Right lobe of liver (tissue), 4 donors: ENCODE data around the gene FBXW11.

Experiments used
- POLR2A ChIP-seq: fragments of 450-650 bp; IDR thresholded peaks from one replicate; pipeline ENCODE4 v1.6.1; 2017; ENCODE audit warnings: antibody characterized with exemption, mild to moderate bottlenecking
- TF ChIP-seq, protein P1 (sequence below), 4 donors: fragments of 200-600 bp in 3 of 4; fragments of 450-650 bp in 1 of 4; IDR thresholded peaks; one replicate each; pipeline versions ENCODE4 v1.5.1 to v1.8.0; 2016 to 2022; ENCODE audit warnings: antibody characterized with exemption in 4 of 4, mild to moderate bottlenecking in 2 of 4
- donor health status: DM: no; HTN: no; CAD: no.
- donor health status: DM: no; HTN: no; CAD: no.
- donor health status: DM: no; HTN: yes; CAD: no.

DNA sequence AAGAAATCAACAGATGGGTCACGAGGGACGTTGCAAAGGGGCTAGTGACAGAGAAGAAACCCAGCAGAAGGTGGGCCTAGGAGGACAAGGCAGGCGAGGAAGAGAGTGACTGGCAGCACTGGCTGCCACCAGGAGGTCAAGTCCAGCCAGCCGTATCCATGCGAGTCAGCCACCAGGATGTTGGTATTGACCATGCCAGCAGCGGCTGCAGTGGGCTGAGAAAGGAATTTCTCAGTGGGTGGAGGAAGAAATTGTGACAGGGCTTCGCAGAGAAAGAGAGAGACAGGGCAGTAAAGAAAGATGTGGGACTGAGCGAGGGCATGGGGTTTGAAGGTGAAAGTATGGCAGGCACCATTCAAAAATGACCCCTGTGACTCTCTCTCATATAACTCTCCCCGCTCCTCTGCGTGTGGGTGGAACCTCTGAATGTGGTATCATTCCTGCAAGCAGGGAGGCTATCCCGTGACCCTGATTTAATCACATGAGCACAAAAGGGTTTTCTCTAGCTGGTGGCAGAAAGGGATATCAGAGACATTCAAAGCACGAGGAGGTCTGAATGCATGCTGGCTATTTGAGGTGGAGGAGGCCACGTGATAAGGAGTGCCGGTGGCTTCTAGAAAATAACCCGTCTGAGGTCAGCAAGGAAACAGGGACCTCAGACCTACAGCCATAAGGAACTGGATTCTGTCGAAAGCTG, 45.4 kb upstream of the FBXW11 start:
- TF ChIP-seq, protein P1, sequence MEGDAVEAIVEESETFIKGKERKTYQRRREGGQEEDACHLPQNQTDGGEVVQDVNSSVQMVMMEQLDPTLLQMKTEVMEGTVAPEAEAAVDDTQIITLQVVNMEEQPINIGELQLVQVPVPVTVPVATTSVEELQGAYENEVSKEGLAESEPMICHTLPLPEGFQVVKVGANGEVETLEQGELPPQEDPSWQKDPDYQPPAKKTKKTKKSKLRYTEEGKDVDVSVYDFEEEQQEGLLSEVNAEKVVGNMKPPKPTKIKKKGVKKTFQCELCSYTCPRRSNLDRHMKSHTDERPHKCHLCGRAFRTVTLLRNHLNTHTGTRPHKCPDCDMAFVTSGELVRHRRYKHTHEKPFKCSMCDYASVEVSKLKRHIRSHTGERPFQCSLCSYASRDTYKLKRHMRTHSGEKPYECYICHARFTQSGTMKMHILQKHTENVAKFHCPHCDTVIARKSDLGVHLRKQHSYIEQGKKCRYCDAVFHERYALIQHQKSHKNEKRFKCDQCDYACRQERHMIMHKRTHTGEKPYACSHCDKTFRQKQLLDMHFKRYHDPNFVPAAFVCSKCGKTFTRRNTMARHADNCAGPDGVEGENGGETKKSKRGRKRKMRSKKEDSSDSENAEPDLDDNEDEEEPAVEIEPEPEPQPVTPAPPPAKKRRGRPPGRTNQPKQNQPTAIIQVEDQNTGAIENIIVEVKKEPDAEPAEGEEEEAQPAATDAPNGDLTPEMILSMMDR (IDR thresholded peaks at IDR 0.05) = no peak
- TF ChIP-seq POLR2A = no peak
